GM23338 (cell line): Measurements from ENCODE around the gene CHD2. TPM values are rescaled to one million over a fixed set of nuclear protein-coding genes. Genes with fewer than 3 reads are reported as not detected.

ENCODE experiments used
- ATAC-seq: fragments of 200-7000 bp; cut with Tn5 transposase; 3 replicates; pipeline ENCODE4 v1.9.1; 2020
- DNase-seq: peaks from one replicate; pipeline ENCODE4 v3.0.0-alpha.2; 2015; ENCODE audit warnings: low spot score
- H2AFZ ChIP-seq: fragments of 200-600 bp; sonication (generic); 2 replicates; pipeline ENCODE4 v1.8.0; 2016; ENCODE audit warnings: antibody characterized with exemption, mild to moderate bottlenecking, moderate library complexity
- H3F3A ChIP-seq: fragments of 200-600 bp; sonication (generic); replicated peaks from 2 replicates; pipeline ENCODE4 v1.8.0; 2017; ENCODE audit warnings: antibody characterized with exemption, mixed run types, low read depth
- H3K27ac ChIP-seq: fragments of 200-600 bp; sonication (generic); 2 replicates; pipeline ENCODE4 v1.6.1; 2016; ENCODE audit warnings: low read depth
- H3K27me3 ChIP-seq: fragments of 200-600 bp; sonication (generic); 2 replicates; pipeline ENCODE4 v1.8.0; 2016; ENCODE audit warnings: mild to moderate bottlenecking, mixed run types, moderate library complexity; ENCODE audit not compliant: insufficient read depth
- H3K36me3 ChIP-seq: fragments of 200-600 bp; sonication (generic); 2 replicates; pipeline ENCODE4 v1.8.0; 2016; ENCODE audit warnings: mild to moderate bottlenecking; ENCODE audit not compliant: insufficient read depth
- H3K4me1 ChIP-seq: fragments of 200-600 bp; sonication (generic); 2 replicates; pipeline ENCODE4 v1.8.0; 2016; ENCODE audit warnings: mild to moderate bottlenecking, moderate library complexity; ENCODE audit not compliant: insufficient read depth
- H3K4me2 ChIP-seq: fragments of 200-600 bp; sonication (generic); 2 replicates; pipeline ENCODE4 v1.7.1; 2017; ENCODE audit warnings: mixed run types
- H3K4me3 ChIP-seq: fragments of 200-600 bp; sonication (generic); 2 replicates; pipeline ENCODE4 v1.6.1; 2016; ENCODE audit warnings: mixed run types
- H3K79me2 ChIP-seq: fragments of 200-600 bp; sonication (generic); replicated peaks from 2 replicates; pipeline ENCODE4 v1.8.0; 2017; ENCODE audit warnings: mild to moderate bottlenecking; ENCODE audit not compliant: insufficient read depth
- H3K9me2 ChIP-seq: fragments of 200-600 bp; sonication (generic); 2 replicates; pipeline ENCODE4 v1.8.0; 2017; ENCODE audit not compliant: insufficient read depth
- H4K20me1 ChIP-seq: fragments of 200-600 bp; sonication (generic); replicated peaks from 2 replicates; pipeline ENCODE4 v1.8.0; 2017; ENCODE audit warnings: mild to moderate bottlenecking; ENCODE audit not compliant: insufficient read depth
- H3K27ac Mint-ChIP-seq: 2 replicates; pipeline ENCODE4 v1.8.0; 2020; ENCODE audit warnings: inconsistent platforms, mild to moderate bottlenecking, moderate library complexity, mixed read lengths
- H3K27me3 Mint-ChIP-seq: 3 replicates; pipeline ENCODE4 v1.8.0; 2022; ENCODE audit warnings: low read depth, mild to moderate bottlenecking, moderate library complexity, mixed read lengths, inconsistent platforms; ENCODE audit not compliant: insufficient read depth, poor library complexity
- H3K36me3 Mint-ChIP-seq: 3 replicates; pipeline ENCODE4 v1.8.0; 2021; ENCODE audit warnings: low read depth, mild to moderate bottlenecking, inconsistent platforms, moderate library complexity, mixed read lengths
- H3K4me1 Mint-ChIP-seq: 3 replicates; pipeline ENCODE4 v1.8.0; 2020; ENCODE audit warnings: mild to moderate bottlenecking, inconsistent platforms, mixed read lengths
- H3K4me3 Mint-ChIP-seq: 3 replicates; pipeline ENCODE4 v1.8.0; 2021; ENCODE audit warnings: moderate library complexity, mild to moderate bottlenecking, inconsistent platforms, mixed read lengths
- H3K9me3 Mint-ChIP-seq: 3 replicates; pipeline ENCODE4 v1.8.0; 2020; ENCODE audit warnings: moderate library complexity, mild to moderate bottlenecking, inconsistent platforms, mixed read lengths
- CTCF ChIP-seq, 2 experiments: fragments of 200-600 bp in 1 of 2; sonication (generic) in 1 of 2; conservative IDR thresholded peaks; 2 replicates each; pipeline versions ENCODE4 v1.5.1 to v1.6.1; 2016 to 2017; ENCODE audit warnings: antibody characterized with exemption in 2 of 2, low read depth in 2 of 2, mild to moderate bottlenecking in 2 of 2, moderate library complexity in 1 of 2
- EZH2 ChIP-seq: fragments of 200-600 bp; sonication (generic); IDR thresholded peaks from one replicate; pipeline ENCODE4 v1.8.0; 2017; ENCODE audit warnings: antibody characterized with exemption, mild to moderate bottlenecking, low read depth; ENCODE audit not compliant: unreplicated experiment
- JUNB ChIP-seq: IDR thresholded peaks from one replicate; pipeline ENCODE4 v1.6.1; 2016; ENCODE audit warnings: antibody characterized with exemption; ENCODE audit not compliant: unreplicated experiment
- STAT1 ChIP-seq: IDR thresholded peaks from one replicate; pipeline ENCODE4 v1.6.1; 2016; ENCODE audit warnings: antibody characterized with exemption; ENCODE audit not compliant: unreplicated experiment
- ZNF114 ChIP-seq: fragments of 250-450 bp; sonication (Bioruptor Pico); IDR thresholded peaks from 2 replicates; pipeline ENCODE4 v1.5.0; 2020; ENCODE audit warnings: mild to moderate bottlenecking, moderate library complexity
- polyA plus RNA-seq: library from polyadenylated mRNA; unstranded; fragments of >200 nt; fragmentation: Nextera tagmentation; extraction: Ambion mirVana; gene quantifications from 2 replicates; pipeline ENCODE4 v1.2.1, GENCODE V29; 2016
- total RNA-seq: library from RNA; depleted of rRNA; stranded (reverse); fragments of >200 nt; shearing (Covaris generic); gene quantifications from 2 replicates; pipeline ENCODE4 v1.2.3, GENCODE V29; 2014
- TF ChIP-seq, protein P1 (sequence below): fragments of 250-450 bp; sonication (Bioruptor Pico); IDR thresholded peaks from 2 replicates; pipeline ENCODE4 v1.5.0; 2020; ENCODE audit warnings: mild to moderate bottlenecking, moderate library complexity
- TF ChIP-seq, protein P2 (sequence below): IDR thresholded peaks from 2 replicates; pipeline ENCODE4 v1.6.1; 2016; ENCODE audit warnings: antibody characterized with exemption

CHD2 gene
- total and polyA plus RNA-seq, 2 experiments from 2014 or later: 119 to 130 TPM

DNA sequence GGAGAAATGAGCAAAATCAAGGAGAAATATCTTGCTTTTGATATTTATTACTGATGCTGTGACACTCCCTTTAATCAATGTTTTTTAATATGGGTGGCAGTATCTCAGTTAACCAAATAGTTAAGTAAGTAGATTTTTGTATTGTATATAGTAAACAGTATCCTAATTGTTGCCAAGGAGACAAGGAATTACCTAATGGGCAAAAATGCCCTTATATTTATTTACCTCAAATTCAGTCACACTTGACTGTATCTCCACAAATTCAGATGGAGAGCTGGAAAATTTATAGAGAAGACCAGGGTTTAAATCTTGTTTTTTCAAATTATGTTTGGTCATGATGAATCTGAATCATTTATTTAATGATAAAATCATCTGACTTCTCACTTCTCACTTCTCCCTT lies 3.6 kb upstream of the CHD2 start (continued):
- TF ChIP-seq, protein P1, sequence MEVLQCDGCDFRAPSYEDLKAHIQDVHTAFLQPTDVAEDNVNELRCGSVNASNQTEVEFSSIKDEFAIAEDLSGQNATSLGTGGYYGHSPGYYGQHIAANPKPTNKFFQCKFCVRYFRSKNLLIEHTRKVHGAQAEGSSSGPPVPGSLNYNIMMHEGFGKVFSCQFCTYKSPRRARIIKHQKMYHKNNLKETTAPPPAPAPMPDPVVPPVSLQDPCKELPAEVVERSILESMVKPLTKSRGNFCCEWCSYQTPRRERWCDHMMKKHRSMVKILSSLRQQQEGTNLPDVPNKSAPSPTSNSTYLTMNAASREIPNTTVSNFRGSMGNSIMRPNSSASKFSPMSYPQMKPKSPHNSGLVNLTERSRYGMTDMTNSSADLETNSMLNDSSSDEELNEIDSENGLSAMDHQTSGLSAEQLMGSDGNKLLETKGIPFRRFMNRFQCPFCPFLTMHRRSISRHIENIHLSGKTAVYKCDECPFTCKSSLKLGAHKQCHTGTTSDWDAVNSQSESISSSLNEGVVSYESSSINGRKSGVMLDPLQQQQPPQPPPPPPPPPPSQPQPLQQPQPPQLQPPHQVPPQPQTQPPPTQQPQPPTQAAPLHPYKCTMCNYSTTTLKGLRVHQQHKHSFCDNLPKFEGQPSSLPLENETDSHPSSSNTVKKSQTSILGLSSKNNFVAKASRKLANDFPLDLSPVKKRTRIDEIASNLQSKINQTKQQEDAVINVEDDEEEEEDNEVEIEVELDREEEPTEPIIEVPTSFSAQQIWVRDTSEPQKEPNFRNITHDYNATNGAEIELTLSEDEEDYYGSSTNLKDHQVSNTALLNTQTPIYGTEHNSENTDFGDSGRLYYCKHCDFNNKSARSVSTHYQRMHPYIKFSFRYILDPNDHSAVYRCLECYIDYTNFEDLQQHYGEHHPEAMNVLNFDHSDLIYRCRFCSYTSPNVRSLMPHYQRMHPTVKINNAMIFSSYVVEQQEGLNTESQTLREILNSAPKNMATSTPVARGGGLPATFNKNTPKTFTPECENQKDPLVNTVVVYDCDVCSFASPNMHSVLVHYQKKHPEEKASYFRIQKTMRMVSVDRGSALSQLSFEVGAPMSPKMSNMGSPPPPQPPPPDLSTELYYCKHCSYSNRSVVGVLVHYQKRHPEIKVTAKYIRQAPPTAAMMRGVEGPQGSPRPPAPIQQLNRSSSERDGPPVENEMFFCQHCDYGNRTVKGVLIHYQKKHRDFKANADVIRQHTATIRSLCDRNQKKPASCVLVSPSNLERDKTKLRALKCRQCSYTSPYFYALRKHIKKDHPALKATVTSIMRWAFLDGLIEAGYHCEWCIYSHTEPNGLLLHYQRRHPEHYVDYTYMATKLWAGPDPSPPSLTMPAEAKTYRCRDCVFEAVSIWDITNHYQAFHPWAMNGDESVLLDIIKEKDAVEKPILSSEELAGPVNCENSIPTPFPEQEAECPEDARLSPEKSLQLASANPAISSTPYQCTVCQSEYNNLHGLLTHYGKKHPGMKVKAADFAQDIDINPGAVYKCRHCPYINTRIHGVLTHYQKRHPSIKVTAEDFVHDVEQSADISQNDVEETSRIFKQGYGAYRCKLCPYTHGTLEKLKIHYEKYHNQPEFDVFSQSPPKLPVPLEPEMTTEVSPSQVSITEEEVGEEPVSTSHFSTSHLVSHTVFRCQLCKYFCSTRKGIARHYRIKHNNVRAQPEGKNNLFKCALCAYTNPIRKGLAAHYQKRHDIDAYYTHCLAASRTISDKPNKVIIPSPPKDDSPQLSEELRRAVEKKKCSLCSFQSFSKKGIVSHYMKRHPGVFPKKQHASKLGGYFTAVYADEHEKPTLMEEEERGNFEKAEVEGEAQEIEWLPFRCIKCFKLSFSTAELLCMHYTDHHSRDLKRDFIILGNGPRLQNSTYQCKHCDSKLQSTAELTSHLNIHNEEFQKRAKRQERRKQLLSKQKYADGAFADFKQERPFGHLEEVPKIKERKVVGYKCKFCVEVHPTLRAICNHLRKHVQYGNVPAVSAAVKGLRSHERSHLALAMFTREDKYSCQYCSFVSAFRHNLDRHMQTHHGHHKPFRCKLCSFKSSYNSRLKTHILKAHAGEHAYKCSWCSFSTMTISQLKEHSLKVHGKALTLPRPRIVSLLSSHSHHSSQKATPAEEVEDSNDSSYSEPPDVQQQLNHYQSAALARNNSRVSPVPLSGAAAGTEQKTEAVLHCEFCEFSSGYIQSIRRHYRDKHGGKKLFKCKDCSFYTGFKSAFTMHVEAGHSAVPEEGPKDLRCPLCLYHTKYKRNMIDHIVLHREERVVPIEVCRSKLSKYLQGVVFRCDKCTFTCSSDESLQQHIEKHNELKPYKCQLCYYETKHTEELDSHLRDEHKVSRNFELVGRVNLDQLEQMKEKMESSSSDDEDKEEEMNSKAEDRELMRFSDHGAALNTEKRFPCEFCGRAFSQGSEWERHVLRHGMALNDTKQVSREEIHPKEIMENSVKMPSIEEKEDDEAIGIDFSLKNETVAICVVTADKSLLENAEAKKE (CRISPR knock-in tag): no peak
- TF ChIP-seq ZNF114 (CRISPR knock-in tag): no peak
- TF ChIP-seq EZH2: no peak
- TF ChIP-seq CTCF (conservative IDR thresholded peaks at IDR 0.05; ENCODE audit: low read depth in 2 of 2): no peak

- H4K20me1 ChIP-seq: peaks cover 12% of the 10 kb centered on the region; the same call in 1 of the 2 replicates
- no peak overlapping the region for H3K27ac Mint-ChIP-seq
- H3K27ac ChIP-seq: peak overlapping the region; percentile 23; the same call in 1 of the 2 replicates
- H3K4me2 ChIP-seq: no peak overlapping the region
- H3K79me2 ChIP-seq: peaks cover 93% of the 10 kb centered on the region
- no peaks in the 10 kb centered on the region for H3K9me2 ChIP-seq
- H3K27me3 ChIP-seq: no peaks in the 10 kb centered on the region
- H2AFZ ChIP-seq: no peak overlapping the region
- no peak overlapping the region for H3K4me3 ChIP-seq
- no peak for ATAC-seq
- no peak overlapping the region for H3K4me3 Mint-ChIP-seq
- no peaks in the 10 kb centered on the region for H3K9me3 Mint-ChIP-seq
- no peak for DNase-seq
- H3K4me1 Mint-ChIP-seq: peaks cover 4% of the 10 kb centered on the region; the same call in 1 of the 3 replicates
- peaks cover 12% of the 10 kb centered on the region for H3K36me3 ChIP-seq
- H3F3A ChIP-seq: peaks cover 9% of the 10 kb centered on the region; the same call in 1 of the 2 replicates
- peaks cover 3% of the 10 kb centered on the region for H3K27me3 Mint-ChIP-seq
- H3K4me1 ChIP-seq: no peaks in the 10 kb centered on the region
- H3K36me3 Mint-ChIP-seq: peaks cover 81% of the 10 kb centered on the region
- TF ChIP-seq STAT1 (no peak), JUNB (no peak), EZH2 (no peak)
- TF ChIP-seq, protein P2, sequence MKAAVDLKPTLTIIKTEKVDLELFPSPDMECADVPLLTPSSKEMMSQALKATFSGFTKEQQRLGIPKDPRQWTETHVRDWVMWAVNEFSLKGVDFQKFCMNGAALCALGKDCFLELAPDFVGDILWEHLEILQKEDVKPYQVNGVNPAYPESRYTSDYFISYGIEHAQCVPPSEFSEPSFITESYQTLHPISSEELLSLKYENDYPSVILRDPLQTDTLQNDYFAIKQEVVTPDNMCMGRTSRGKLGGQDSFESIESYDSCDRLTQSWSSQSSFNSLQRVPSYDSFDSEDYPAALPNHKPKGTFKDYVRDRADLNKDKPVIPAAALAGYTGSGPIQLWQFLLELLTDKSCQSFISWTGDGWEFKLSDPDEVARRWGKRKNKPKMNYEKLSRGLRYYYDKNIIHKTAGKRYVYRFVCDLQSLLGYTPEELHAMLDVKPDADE: no peak
Observed at GRCh38 chr15:92897620-92898019, 2.5 kb upstream of the CHD2 start.
